Osteocyte (in vitro differentiated cells): ENCODE results near the gene TMCC3. TPM values are rescaled to one million over a fixed set of nuclear protein-coding genes. Genes with fewer than 3 reads are reported as not detected.
A peak's percentile ranks its signal among the peaks of the same experiment; 100 is the strongest.

ENCODE experiments used
- DNase-seq: peaks from one replicate; pipeline ENCODE4 v3.0.0; 2021; ENCODE audit warnings: mixed read lengths; ENCODE audit not compliant: unreplicated experiment; ENCODE audit errors: extremely low spot score
- H3K27ac Mint-ChIP-seq: one replicate; pipeline ENCODE4 v1.8.0; 2021; ENCODE audit warnings: mild to moderate bottlenecking, mixed read lengths; ENCODE audit not compliant: unreplicated experiment
- H3K27me3 Mint-ChIP-seq: one replicate; pipeline ENCODE4 v1.8.0; 2021; ENCODE audit warnings: mixed read lengths; ENCODE audit not compliant: unreplicated experiment
- H3K36me3 Mint-ChIP-seq: one replicate; pipeline ENCODE4 v1.8.0; 2021; ENCODE audit warnings: mixed read lengths; ENCODE audit not compliant: unreplicated experiment
- H3K4me1 Mint-ChIP-seq: one replicate; pipeline ENCODE4 v1.8.0; 2021; ENCODE audit warnings: mixed read lengths; ENCODE audit not compliant: unreplicated experiment
- H3K4me3 Mint-ChIP-seq: one replicate; pipeline ENCODE4 v1.8.0; 2021; ENCODE audit warnings: mild to moderate bottlenecking, moderate library complexity, mixed read lengths; ENCODE audit not compliant: unreplicated experiment
- H3K9me3 Mint-ChIP-seq: one replicate; pipeline ENCODE4 v1.8.0; 2021; ENCODE audit warnings: mixed read lengths; ENCODE audit not compliant: unreplicated experiment
- CTCF ChIP-seq: fragments of 200-600 bp; sonication (generic); IDR thresholded peaks from 2 replicates; pipeline ENCODE4 v1.5.0; 2021; ENCODE audit warnings: antibody characterized with exemption, mild to moderate bottlenecking, moderate library complexity
- microRNA-seq: library from miRNA; unstranded; fragments of <30 nt; microRNA quantifications from one replicate; pipeline ENCODE4 v1.1.0, GENCODE V29; 2020; ENCODE audit not compliant: unreplicated experiment
- total RNA-seq: library from RNA; stranded (reverse); gene quantifications from 2 replicates; pipeline ENCODE4 v1.2.1, GENCODE V29; 2021

Gene TMCC3
- total RNA-seq, 1 donor from 2014 or later, result not detected

- H3K4me1 Mint-ChIP-seq, result no peaks in the 10 kb centered on the region
- H3K27ac Mint-ChIP-seq, result no peak overlapping the region
- TF ChIP-seq CTCF, result peak; percentile 85
- H3K27me3 Mint-ChIP-seq, result peaks cover 47% of the 10 kb centered on the region
- no peaks in the 10 kb centered on the region for H3K9me3 Mint-ChIP-seq
- DNase-seq, result peak; percentile 89
- no peak overlapping the region for H3K4me3 Mint-ChIP-seq
- H3K36me3 Mint-ChIP-seq, result no peaks in the 10 kb centered on the region
These were observed 117.6 kb downstream of the TMCC3 start for GRCh38 chr12:94532490-94533422.

- no peaks in the 10 kb centered on the region for H3K4me1 Mint-ChIP-seq
- H3K36me3 Mint-ChIP-seq, result no peaks in the 10 kb centered on the region
- H3K9me3 Mint-ChIP-seq, result no peaks in the 10 kb centered on the region
- TF ChIP-seq CTCF, result no peak
- no peak overlapping the region for H3K4me3 Mint-ChIP-seq
- no peak overlapping the region for H3K27ac Mint-ChIP-seq
- peaks cover 49% of the 10 kb centered on the region for H3K27me3 Mint-ChIP-seq
- DNase-seq, result no peak
These were observed 119.1 kb downstream of the TMCC3 start for GRCh38 chr12:94531196-94531720.

- Mint-ChIP-seq H3K36me3 (no peaks in the 10 kb centered on the region), H3K9me3 (no peaks in the 10 kb centered on the region), H3K27ac (no peak overlapping the region), H3K4me3 (no peak overlapping the region), H3K4me1 (no peaks in the 10 kb centered on the region), H3K27me3 (peaks cover 64% of the 10 kb centered on the region)
- DNase-seq, result no peak
- no peak for TF ChIP-seq CTCF
These were observed 124.4 kb downstream of the TMCC3 start for GRCh38 chr12:94525951-94526350.

Small RNAs within 50 kb of the gene (microRNA-seq; reads per million reads assigned to microRNA genes)
- gene MIR5700, result not detected

Other genes with a start within 250 kb of the TMCC3 start
- gene CEP83, start 190.7 kb downstream of the TMCC3 start, total RNA-seq, result 11.2 and 13.1 TPM in 2 replicates